GM12873 (cell line): Measurements from ENCODE around the gene DGKE.

Experiments used
- TF ChIP-seq, protein P1 (sequence below): IDR thresholded peaks from 2 replicates; pipeline ENCODE4 v1.5.1; 2012; ENCODE audit warnings: low read depth, mild to moderate bottlenecking, moderate library complexity, low read length, control low read depth; ENCODE audit not compliant: insufficient read depth; ENCODE audit errors: missing control alignments

The DGKE gene

DNA sequence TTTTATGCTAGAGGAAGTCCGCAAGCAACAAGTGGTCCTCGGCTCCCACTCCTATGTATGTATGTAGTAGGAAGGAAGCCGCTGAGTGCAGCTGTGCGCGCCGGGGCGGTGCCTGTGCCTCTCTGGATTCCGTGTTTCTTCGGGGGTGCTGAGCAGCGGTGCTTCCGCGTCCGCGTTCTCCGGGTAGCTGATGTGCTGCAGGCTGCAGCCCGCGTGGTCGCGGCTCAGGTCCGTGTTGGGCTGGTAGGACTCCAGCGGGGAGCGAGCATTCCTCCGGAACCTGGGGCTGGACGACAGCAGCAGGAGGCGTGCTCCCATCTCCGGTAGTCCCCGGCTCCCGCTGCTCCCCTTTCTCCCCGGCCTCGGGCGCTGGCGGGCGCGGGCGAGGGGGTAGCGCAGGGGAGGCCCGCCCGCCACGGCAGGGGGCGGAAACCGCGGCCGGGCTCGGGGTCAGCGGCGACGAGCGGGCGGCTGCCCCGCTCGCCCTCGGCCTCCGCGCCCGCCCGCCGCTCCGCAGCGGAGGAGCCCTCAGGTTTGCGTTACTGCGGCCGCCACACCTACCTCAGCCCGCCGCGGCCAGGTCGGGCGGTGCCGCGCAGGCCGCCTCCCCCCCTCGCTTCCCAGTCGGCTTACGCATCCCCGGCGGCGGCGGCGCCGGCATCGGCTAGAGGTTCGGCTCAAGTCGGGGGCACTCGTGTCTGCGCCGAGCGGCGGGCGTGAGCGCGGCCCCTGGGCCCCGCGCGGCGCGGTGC is 718 bp upstream of the DGKE start:
- TF ChIP-seq, protein P1, sequence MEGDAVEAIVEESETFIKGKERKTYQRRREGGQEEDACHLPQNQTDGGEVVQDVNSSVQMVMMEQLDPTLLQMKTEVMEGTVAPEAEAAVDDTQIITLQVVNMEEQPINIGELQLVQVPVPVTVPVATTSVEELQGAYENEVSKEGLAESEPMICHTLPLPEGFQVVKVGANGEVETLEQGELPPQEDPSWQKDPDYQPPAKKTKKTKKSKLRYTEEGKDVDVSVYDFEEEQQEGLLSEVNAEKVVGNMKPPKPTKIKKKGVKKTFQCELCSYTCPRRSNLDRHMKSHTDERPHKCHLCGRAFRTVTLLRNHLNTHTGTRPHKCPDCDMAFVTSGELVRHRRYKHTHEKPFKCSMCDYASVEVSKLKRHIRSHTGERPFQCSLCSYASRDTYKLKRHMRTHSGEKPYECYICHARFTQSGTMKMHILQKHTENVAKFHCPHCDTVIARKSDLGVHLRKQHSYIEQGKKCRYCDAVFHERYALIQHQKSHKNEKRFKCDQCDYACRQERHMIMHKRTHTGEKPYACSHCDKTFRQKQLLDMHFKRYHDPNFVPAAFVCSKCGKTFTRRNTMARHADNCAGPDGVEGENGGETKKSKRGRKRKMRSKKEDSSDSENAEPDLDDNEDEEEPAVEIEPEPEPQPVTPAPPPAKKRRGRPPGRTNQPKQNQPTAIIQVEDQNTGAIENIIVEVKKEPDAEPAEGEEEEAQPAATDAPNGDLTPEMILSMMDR: no peak

DNA sequence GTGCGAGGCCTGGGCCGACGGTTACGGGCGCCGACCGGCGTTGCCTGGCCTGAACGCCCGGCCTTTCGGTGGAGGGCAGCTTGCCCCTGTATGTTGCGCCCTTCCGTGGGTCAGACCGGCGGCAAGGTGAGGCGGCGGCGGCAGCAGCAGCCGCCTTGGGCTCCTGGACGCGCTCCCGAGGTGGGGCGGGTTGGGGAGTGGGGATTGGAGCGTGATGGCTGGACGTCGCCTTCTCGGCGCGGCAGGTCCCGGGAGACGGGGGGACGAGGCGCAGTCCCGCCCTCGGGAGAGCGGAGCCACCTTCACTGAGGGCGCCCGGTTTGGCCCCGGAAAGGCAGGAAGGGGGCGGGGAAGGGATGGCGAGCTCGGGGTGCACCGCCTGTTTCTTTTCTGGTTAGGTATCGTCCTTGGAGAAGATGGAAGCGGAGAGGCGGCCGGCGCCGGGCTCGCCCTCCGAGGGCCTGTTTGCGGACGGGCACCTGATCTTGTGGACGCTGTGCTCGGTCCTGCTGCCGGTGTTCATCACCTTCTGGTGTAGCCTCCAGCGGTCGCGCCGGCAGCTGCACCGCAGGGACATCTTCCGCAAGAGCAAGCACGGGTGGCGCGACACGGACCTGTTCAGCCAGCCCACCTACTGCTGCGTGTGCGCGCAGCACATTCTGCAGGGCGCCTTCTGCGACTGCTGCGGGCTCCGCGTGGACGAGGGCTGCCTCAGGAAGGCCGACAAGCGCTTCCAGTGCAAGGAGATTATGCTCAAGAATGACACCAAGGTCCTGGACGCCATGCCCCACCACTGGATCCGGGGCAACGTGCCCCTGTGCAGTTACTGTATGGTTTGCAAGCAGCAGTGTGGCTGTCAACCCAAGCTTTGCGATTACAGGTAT is 671 bp downstream of the DGKE start:
- TF ChIP-seq, protein P1: peak; percentile 40

DNA sequence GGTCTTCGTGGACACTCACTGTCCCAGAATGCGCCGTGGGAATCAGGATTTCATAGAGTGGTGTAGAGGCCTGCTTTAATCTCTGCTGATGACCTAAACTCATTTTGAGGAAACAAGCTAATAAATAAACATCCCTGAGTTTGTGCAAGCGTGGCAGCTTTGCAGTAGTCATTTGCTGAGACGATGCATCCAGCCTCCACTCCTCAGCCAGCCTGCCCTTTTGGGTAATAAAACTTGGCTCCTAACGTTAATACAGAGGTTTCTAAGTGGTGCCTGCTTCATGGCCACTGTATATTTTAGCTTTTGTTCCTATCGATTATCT is 1.3 kb downstream of the DGKE start:
- TF ChIP-seq, protein P1: no peak

DNA sequence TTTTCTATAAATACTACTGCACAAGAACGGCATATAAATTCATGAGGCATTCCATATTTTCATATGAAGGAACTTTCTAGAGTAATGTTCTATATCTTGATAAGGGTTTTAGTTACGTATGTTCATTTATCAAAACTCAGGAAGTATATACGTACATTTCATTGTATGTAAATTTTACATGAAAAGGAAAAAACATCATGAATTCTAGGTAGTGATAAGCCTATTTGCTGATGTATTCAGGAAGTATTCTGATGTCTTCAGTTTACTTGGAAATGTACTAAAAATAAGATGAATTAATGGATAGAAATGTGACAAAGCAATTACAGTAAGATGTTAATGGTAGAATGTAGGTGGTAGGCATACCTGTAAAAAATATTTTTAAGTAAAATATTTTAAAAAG is 4.7 kb downstream of the DGKE start:
- TF ChIP-seq, protein P1: no peak

DNA sequence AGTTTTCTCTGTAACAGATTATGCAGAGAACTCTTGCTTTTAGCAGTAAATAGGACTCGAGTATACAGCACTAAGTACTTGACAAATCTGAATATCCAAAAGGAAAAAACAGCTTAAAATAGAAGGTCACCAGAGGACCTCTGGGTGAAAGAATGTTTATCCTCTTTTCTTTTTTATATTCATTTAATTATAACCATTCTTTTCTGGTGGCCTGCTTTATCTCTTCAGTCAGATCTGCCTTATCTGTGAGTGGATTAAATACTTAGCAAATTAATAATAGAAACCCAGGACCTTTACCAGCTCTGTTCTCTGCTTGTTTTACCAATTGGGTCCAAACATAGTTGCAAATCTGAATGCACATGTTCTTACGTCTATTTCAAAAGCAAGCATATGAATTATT is 8.6 kb downstream of the DGKE start:
- TF ChIP-seq, protein P1: no peak

DNA sequence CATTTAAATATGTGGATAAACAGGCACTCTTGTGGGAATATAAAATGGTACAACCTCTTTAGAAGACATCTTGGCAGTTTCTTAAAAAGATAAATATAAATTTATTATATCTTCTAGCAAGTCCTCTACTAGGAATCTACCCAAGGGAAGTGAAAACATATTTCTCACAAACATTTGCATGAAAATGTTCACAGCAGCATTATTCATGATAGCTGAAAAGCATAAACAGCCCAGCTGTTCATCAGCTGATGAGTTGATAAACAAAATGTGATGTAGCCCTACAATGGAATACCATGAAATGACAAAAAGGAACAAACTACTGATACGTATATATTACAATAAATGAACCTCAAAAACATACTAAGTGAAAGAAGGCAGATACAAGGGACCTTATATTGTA is 12.0 kb downstream of the DGKE start:
- TF ChIP-seq, protein P1: no peak

DNA sequence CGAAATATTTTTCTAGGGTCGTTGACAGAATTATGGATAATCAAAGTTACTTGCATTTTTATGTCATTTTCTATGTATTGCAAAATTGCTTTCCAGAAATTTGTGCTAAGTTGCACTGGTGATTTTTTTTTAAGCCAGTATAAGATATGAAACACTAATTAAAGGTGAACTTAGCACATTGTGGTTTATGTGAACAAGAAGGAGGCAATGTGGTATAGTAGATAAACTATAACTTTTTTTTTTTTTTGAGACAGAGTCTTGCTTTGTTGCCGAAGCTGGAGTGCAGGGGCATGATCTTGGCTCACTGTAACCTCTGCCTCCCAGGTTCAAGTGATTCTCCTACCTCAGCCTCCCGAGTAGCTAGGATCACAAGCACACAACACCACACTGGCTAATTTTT is 13.2 kb downstream of the DGKE start:
- TF ChIP-seq, protein P1: no peak
